ENCODE measurements around the gene CDK6. TPM values are rescaled to one million over a fixed set of nuclear protein-coding genes. Genes with fewer than 3 reads are reported as not detected.

The CDK6 gene
- total RNA-seq, 4 donors from 2014 or later = 11.2 to 18.5 (median 13.2) TPM

- Histone ChIP-seq H3K27me3 (no peaks in the 10 kb centered on the region), H3K4me3 (replicated peaks in 1 of 3) (no peak overlapping the region), H3K36me3 (no peaks in the 10 kb centered on the region), H3K27ac (no peak overlapping the region), H3K9me3 (no peaks in the 10 kb centered on the region), H3K4me1 (no peaks in the 10 kb centered on the region)
- DNase-seq = no peak
- 86 to 94% methylated on average over 3 of the region's 3 CpGs for WGBS, 2 donors
- intact Hi-C loops (cut with DNase I) = no loop called here
- no peak for TF ChIP-seq POLR2A (IDR thresholded peaks at IDR 0.05)
- TF ChIP-seq, protein P1, sequence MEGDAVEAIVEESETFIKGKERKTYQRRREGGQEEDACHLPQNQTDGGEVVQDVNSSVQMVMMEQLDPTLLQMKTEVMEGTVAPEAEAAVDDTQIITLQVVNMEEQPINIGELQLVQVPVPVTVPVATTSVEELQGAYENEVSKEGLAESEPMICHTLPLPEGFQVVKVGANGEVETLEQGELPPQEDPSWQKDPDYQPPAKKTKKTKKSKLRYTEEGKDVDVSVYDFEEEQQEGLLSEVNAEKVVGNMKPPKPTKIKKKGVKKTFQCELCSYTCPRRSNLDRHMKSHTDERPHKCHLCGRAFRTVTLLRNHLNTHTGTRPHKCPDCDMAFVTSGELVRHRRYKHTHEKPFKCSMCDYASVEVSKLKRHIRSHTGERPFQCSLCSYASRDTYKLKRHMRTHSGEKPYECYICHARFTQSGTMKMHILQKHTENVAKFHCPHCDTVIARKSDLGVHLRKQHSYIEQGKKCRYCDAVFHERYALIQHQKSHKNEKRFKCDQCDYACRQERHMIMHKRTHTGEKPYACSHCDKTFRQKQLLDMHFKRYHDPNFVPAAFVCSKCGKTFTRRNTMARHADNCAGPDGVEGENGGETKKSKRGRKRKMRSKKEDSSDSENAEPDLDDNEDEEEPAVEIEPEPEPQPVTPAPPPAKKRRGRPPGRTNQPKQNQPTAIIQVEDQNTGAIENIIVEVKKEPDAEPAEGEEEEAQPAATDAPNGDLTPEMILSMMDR (IDR thresholded peaks at IDR 0.05) = no peak
Measured at GRCh38 chr7:92730808-92731207, 105.6 kb downstream of the CDK6 start.

GRCh38 chr7:92729751-92730150 is 106.6 kb downstream of the CDK6 start:
- no peak for DNase-seq
- intact Hi-C loops (cut with DNase I) = no loop called here
- no peak overlapping the region for H3K4me3 ChIP-seq (replicated peaks in 1 of 3)
- no peaks in the 10 kb centered on the region for H3K27me3 ChIP-seq
- no peak overlapping the region for H3K27ac ChIP-seq
- H3K36me3 ChIP-seq = peaks cover 0 to 3% of the 10 kb centered on the region in 2 donors
- TF ChIP-seq POLR2A (IDR thresholded peaks at IDR 0.05) = no peak
- TF ChIP-seq, protein P1 (IDR thresholded peaks at IDR 0.05) = no peak
- H3K9me3 ChIP-seq = no peaks in the 10 kb centered on the region
- WGBS, 2 donors = 96 to 98% methylated on average over 2 of the region's 2 CpGs
- H3K4me1 ChIP-seq = no peaks in the 10 kb centered on the region

DNA sequence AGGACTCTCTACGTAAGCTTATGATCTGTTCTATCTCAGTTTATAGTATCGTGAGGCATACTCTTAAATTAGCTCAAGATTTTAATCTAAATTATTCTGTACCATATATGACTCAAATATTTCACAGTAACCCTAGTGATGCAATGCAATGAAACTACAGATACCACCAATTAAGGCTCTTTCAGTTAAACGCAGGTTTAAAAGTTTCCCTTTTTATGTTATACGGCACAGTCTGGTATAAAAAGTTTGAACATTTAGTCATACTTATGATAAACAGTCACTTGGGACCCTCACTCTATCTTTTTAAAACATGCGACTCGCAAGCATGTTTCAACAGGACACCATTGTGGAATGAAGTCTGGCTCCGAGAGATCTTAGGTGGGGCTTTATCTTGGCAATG is 107.2 kb downstream of the CDK6 start:
- TF ChIP-seq, protein P1 (IDR thresholded peaks at IDR 0.05) = no peak
- no peak for TF ChIP-seq POLR2A (IDR thresholded peaks at IDR 0.05)
- no peak for DNase-seq
- Histone ChIP-seq H3K4me3 (replicated peaks in 1 of 3) (no peak overlapping the region), H3K4me1 (no peaks in the 10 kb centered on the region), H3K36me3 (peaks cover 0 to 3% of the 10 kb centered on the region in 2 donors), H3K9me3 (no peaks in the 10 kb centered on the region), H3K27ac (no peak overlapping the region), H3K27me3 (no peaks in the 10 kb centered on the region)
- intact Hi-C loops (cut with DNase I) = no loop called here
- WGBS, 2 donors = 95 to 97% methylated on average over 7 of the region's 7 CpGs

DNA sequence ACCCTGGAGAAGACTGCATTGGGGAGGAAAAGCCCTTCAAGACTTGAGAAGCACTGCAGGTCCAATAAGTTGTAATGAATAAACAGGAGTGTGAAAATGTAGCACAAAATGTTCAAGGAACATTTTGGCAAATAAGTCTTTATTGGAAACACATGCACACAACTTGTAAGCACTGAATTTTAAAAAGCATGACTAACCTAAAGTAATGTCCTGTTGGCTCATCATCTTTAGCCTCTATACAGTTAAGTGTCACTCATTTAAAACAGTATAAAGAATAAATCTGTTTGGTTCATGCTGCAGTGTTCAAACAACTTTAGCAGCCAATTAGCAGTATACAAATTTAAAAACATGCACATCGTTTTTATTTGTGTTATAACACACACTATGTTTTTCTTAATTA is 108.6 kb downstream of the CDK6 start:
- no peak for DNase-seq
- H3K4me1 ChIP-seq = peaks cover 0 to 5% of the 10 kb centered on the region in 2 donors
- H3K27me3 ChIP-seq = no peaks in the 10 kb centered on the region
- no peaks in the 10 kb centered on the region for H3K9me3 ChIP-seq
- intact Hi-C loops (cut with DNase I) = no loop called here
- no peak overlapping the region for H3K4me3 ChIP-seq (replicated peaks in 1 of 3)
- peaks cover 0 to 3% of the 10 kb centered on the region in 2 donors for H3K36me3 ChIP-seq
- H3K27ac ChIP-seq = no peak overlapping the region
- 86 to 90% methylated on average over 1 of the region's 1 CpG for WGBS, 2 donors
- TF ChIP-seq, protein P1 (IDR thresholded peaks at IDR 0.05) = no peak
- TF ChIP-seq POLR2A (IDR thresholded peaks at IDR 0.05) = no peak

DNA sequence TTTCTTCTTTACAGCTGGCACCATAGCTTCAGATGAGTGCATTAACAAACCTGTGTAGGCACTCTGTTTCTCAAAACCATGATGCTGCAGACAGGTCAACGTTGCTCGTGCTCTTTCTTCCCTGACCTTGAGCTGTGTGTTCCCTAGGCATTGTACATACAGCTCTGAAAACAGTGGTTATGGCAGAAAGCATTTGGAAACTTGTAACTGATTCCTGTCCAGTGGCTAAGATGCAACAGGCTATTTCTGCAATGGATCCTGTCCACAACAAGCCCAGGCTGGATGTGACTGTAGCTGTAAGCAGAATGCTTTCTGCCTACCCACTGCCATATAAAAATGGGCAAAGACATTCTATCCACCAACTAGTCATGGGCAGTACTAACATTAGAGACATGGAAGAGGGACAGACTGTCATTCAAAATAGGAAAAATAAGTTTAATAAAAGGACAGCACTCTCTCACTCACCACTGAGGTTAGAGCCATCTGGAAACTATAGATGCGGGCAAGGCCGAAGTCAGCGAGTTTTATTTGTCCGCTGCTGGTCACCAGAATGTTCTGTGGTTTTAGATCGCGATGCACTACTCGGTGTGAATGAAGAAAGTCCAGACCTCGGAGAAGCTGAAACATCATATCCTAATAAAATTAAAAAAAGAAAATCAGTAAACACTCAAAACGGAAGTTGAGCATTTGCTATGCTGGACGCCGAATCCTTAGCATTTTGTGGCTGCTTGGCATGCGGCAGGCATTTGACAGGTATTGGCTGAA is 111.0 kb downstream of the CDK6 start:
- WGBS, 2 donors = 90% methylated on average over 14 of the region's 14 CpGs
- Histone ChIP-seq H3K27ac (no peak overlapping the region), H3K9me3 (no peaks in the 10 kb centered on the region), H3K4me3 (replicated peaks in 1 of 3) (no peak overlapping the region), H3K27me3 (no peaks in the 10 kb centered on the region), H3K4me1 (peaks cover 0 to 5% of the 10 kb centered on the region in 2 donors), H3K36me3 (peaks cover 0 to 3% of the 10 kb centered on the region in 2 donors)
- intact Hi-C loops (cut with DNase I) = no loop called here
- no peak for DNase-seq
- TF ChIP-seq, protein P1 (IDR thresholded peaks at IDR 0.05) = no peak
- no peak for TF ChIP-seq POLR2A (IDR thresholded peaks at IDR 0.05)

Measured in thyroid gland (tissue), 4 donors.